ENCODE data around the gene RUBCNL. TPM values are rescaled to one million over a fixed set of nuclear protein-coding genes. Genes with fewer than 3 reads are reported as not detected.
"Not testable (repeated sequence)": the region's sequence is repeated elsewhere in the genome, so short reads cannot be mapped to it uniquely, and the experiment has no call there.

The RUBCNL gene
- polyA plus RNA-seq, 1 donor: 2.8 TPM

DNA sequence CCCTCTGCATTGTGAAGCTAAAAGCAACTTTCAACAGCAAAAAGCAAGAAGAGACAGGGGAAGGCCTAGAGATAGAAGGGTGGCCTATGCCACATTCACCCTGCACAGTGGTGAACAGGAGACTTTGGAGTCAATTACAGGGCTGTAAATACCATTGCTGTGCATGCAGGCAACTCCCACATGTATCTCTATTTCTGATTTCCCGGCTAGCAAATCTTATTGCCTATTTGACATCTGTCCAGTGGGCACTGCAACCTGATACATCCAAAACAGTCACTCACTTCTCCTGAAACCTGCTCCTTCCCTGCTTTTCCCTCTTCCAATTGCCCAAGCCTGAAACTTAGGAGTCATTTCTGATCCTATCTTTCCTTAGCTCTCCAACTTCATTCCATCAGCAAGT, 13.4 kb downstream of the RUBCNL start:
- no peak for DNase-seq

DNA sequence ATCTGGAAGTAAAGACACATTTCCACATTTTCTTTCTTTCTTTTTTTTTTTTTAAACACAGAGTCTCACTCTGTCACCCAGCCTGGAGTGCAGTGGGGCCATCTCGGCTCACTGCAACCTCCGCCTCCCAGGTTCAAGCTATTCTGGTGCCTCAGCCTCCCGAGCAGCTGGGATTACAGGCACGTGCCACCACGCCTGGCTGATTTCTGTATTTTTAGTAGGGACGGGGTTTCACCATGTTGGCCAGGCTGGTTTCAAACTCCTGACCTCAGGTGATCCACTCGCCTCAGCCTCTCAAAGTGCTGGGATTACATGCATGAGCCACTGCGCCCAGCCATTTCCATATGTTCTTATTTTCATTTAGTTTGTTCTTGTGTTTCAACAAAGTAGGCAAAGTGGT, 14.1 kb downstream of the RUBCNL start:
- DNase-seq: not testable (repeated sequence)

DNA sequence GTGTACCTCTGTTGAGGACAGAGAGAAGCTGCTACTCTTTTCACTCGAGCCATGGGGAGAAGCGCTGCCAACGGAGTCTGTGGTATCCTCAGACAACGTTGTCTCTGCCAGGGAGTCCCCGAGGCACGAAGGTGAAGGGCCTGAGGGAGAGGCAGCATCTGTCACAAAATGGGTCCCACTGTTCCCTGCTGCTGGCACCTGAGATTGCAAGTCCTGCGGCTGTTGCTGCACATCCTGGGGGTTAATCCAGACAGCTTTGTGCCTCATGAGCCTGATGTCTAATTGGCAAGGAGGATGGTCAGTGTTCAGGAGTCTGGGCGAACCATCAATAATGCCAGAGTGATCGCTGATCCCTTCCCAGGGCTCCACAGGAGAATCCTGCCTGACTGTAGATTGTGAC, 15.0 kb downstream of the RUBCNL start:
- DNase-seq: no peak

DNA sequence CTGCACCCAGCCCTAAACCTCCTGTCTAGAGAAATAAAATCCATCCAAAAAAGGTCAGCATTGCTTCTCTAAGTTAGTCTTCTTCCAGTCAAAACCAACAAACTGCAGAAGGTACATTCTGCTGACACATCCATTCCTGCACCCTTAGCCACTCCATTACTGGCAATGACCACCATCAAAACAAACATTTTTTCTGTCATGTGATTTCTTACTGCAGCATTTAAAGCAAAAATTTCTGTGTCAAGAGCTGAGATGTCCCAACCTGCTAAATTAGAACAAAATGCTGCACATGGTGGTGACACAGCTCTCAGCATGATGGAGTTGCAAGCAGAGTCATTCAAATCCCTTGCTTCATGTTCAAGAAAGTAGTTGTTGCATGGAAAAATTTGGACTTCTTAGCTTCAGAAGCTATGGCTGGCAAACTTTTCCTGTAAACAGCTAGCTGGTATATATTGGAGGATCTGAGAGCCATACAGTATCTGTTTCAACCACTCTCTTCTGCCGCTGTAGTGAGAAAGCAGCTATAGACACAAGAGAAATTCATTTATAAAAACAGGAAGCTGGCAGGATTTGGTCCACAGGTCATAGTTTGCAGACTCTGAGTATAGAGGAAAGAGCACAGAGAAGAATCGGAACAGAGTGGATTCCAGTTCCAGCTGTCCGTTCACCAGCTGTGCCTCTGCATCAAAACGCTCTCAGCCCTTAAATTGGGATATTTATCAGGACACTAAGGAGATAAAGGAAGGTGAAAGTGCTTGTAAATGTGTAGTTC, 17.4 kb downstream of the RUBCNL start:
- DNase-seq: no peak

DNA sequence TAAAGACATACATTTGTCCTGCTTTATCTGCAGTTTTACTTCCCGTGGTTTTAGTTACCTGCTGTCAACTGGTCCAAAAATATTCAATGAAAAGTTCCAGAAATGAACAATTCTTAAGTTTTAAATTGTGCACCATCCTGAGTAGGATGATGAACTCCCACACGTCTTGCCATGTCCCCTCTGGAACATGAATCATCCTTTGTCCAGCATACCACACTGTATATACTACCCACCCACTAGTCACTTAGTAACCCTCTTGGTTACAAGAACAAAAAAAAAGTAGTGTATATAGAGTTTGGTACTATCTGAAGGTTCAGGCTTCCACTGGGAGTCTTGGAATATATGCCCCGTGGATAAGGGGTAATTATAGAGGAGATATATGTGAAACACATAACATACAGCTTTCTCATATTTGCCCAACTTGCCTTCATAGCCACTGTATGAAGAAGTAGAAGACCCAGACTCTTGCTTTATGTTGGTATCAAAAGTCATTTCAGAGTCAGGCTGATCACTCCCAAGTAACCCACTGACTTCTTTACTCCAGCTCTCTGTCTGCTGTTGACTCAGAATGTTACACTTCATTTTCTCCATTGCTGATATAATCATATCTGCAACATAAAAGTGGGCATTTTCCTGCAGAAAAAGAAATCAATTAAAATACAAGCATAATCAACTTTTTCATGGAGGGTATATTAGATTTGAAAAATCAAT, 19.3 kb downstream of the RUBCNL start:
- no peak for DNase-seq

DNA sequence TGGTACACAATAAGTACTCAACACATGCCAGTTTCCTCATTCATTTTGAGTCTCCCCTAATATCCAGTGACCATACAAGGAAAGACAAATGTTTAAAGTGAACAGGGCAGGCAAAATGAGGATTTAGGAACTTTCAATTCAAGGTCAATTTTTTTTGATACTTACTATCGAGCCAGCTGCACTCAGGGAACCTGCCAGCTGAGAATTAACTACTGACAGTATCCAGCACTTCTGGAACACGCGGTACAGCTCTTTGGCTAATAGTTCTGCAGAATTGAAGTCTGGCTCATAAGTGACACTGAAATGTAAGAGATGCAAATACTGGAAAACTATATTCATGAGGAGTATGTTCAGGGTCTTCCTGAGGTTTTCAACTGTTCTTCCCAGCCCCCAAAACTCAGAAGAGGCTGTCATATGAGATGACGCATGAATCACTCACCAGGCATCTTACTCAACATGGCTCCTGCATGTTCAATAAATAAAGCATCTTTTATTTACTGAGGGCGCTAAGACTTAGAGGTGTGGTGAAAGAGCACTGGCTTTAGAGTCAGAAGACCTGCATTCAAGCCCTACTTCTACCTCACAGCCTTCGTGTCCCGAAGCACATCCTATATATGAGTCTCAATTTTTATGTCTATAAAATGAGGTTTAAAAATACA, 25.6 kb downstream of the RUBCNL start:
- no peak for DNase-seq

DNA sequence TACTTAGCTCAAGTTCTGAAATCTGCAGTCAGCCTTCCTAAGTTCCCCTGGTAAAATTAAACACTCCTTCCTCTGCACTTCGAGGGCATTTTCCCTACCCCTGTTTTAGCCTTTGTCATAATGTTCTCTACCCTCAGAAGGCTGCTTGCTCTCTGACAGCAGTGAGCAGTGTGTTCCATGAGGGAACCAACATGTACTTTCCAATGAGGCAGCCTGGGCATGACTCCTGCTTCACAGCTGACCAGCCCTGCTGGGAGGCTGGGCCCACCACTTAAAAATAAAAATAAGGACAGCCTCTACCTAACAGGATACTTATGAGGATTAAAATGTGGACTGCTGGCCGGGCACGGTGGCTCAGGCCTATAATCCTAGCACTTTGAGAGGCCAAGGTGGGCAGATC, 26.4 kb downstream of the RUBCNL start:
- DNase-seq: no peak

DNA sequence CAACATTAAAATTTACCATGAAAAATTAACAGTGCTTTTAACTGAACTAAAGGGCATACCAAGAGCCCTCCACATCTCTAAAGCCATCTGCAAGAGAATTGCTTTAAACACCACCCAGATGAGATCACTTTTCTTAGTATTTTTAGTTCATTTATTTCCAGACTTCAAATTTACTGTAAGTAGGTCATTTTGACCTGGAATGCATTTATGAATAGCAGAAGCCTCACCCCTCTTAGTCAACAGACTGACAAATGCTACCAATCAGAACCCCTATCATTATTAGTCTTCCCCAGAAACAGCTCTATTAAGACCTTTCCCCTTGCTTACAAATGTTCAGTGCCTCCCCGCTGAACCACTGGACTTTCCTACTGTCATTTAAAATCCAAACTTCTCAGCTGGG, 27.3 kb downstream of the RUBCNL start:
- no peak for DNase-seq

DNA sequence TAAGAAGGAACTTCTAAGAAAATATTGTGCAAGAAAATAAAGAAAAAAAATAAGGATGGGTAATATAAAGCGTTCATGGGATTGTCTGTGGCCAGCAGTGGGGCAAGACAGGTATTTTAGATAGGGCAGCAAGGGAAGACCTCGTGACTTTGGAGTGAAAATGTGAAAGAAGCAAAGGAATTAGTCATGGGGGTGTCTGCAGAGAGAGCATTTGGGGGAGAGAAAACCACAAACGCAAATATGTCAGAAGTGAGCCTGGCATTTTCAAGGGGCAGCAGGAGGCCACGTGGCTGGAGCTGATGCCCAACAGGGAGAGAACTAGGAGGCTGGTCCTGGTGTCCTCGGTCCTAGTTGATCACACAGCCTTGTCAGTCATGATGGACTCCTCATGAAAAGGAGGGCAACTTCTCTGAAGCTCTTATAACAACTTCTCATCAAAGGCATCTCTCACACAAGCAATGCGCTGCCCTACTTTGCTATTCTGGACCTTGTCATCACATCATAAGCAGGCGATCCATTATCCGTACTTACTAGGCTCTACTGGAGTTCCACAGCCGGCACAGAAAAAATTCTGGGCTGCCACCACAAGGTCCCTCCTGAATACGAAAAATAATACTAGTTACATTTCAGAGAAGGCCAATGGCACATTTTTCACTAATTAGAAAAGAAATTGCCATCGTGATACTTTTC, 31.0 kb downstream of the RUBCNL start:
- no peak for DNase-seq

DNA sequence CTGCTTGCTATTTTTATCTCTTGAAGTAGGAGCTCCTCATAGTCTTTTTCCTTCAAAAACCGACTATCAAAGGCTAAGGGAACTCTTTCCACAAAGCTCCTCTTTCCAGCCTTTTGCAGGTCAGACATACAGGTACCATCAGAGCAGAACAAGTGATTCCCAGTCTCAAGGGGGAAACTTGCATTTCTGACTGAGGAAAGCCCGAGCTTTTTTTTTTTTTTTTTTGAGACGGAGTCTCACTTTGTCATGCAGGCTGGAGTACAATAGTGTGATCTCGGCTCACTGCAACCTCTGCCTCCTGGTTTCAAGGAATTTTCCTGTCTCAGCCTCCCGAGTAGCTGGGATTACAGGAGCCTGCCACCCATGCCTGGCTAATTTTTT, 32.0 kb downstream of the RUBCNL start:
- DNase-seq: no peak

DNA sequence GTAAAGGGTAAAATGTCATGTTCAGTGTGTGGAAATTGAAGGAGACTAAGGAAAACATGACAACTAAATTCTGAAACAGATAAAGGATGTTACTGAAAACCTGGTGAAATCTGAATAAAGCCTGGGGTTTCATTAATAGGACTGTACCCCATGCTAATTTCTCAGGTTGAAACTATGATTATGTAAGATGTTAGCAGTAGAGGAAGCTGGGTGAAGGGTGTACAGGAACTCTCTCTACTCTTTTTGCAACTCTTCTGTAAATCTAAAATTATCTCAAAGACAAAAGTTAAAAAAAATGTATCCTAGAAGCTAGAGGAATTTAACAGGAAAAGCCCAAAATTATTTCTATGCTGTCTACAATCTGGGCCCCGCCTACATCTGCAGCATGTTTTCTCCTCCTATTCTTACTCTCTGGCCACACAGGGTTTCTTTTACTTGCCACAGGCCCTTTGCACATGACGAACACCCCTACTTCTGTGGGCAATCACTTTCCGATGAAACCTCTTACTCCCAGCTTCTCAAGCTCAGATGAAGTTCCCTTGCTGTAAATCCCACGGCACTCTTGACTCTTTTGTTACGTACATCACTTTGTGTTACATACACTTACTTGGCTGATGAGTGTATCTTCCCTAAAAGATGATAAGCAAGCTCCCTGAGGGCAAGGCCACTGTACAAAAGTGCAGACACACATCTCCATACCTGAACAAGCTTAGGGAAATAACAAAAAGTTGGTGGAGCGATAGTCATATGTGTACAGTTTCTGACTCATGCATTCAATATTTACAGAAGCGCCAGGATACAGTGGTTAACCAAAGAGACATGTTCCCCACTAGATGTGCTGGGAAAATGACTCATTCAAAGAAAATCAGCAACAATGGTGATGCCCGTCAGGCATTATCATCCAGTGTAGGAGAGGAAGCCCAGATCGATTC, 32.6 kb downstream of the RUBCNL start:
- no peak for DNase-seq

DNA sequence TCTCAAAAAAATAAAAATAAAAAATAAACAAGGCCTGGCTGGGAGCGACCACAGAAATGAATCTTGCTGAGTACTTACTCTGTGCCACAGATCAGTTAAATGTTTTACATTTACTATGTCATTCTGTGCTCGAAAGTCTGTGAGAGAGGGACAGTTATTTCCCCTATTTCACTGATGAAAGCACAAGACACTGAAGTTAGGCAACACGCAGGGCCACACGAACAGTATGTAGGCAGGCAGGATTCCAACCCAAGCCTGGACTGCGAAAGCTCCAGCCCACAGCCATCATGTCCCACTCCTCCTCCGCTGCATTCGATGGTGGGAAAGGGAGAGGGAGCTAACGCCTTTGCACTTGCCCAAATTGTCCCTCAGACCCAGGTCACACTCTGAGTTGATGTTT, 34.2 kb downstream of the RUBCNL start:
- no peak for DNase-seq

DNA sequence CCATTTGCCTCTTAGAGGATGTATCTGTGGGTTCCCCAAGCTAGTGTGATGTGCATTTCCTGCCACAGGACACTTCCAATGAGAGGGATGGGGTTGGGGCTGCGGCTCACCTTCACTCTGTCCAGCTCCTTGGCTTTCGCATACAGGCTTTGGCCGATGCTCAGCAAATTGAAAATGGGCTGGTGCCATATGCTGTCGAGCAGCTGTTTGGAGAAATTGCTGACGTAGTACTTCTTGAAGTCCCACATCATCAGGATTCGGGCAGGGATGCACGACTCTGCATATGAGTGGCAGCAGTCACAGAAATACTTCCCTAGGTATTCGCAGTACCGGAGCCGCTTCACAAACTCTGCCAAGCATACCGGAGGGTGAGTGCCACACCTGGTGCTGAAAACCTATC, 37.0 kb downstream of the RUBCNL start:
- DNase-seq: no peak

DNA sequence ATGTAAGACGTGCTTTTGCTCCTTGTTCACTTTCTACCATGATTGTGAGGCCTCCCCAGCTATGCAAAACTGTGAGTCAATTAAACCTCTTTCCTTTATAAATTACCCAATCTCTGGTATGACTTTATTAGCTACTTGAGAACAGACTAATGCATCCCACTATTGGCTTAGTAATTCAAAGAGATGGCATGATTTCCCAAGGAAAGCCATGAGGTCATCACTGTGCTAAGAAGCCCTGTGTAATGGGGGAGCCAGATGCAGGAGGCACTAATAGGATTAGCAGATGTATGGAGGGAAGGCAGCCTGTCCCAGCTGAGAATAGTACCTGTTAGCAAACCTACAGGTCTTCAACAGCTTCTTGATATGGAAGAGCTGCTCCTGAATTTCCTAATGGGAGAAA, 38.1 kb downstream of the RUBCNL start:
- no peak for DNase-seq

DNA sequence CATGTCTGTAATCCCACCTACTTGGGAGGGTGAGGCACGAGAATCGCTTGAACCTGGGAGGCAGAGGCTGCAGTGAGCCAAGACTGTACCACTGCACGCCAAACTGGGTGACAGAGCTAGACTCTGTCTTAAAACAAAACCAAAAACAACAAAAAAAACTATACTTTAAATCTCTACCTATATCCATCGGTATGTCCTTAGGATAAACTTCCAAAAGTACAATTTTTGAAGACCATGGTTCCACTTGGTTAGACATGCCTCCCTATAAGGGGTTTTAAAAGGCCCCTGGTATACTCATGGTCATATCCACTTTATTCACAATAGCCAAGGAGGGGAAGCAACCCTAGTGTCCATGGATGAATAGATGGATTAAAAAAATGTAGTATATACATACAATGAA, 39.8 kb downstream of the RUBCNL start:
- DNase-seq: no peak

DNA sequence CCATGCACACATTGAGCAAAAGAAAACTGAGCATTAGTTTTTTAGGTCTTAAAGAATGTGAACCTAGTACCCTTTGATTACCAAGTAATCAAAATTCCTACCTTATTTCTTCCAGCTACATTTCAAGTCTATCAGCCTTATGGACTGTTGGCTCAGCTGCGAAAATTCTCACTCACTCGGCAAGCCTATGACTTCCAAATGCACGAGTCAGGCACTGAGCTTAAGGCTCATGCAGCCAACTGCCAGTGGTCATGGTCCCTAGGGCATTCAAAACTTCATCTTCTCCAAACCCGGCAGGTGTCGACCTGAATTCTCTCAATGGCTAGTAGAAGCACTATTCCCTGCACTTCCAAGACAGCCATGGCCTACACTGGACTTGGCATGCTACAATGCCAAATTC, 41.2 kb downstream of the RUBCNL start:
- DNase-seq: no peak

DNA sequence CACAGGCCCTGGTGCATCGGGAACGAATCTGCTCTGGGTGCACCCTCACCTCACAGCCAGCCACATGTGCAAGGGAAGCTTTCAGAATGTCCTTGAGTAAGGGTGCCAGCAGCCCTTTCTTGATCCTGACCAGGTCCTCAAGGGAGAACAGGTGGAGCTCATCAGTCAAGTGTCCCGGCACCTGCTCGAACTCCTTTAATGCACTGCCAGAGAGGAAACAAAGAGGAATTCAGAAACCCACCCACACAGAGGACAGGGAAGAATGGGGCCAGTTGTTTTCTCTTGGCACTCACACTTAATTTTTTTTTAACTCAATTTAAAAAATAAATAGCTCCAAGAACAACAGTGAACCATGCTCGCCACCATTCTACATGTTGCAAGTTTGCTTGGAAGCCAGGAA, 41.7 kb downstream of the RUBCNL start:
- DNase-seq: no peak

DNA sequence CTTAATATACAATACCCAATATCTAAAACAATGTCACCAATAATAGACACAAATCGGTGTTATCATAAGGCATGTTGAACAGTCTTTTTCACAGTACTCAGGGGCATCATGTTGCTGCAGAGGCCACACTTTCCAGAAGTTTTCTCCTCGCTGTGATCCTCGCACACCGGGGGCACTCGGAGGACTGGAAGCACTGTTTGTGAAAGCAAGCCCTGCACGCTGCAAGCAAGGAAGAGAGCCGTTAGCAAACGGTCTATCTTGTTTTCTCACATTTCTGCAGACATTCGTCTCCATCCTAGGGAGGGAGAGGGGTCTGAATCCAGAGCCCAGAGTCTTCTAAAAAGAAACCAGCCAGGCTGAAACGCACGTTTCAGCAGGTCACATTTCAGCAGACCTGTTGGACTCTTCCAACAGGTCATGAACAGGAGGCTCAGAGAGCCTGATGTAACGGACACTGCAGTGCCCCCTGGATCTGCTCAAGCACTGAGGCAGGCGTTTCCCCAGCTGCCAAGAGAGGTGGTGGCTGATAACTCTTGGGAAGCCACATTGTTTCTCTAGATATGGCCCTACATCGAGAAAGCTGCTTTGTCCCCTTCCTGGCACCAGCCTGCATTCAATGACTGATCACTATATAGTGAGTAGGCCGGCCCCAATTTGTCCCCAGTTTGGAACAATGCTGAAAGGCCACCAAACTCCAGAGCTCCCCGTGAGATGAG, 43.6 kb downstream of the RUBCNL start:
- DNase-seq: no peak

DNA sequence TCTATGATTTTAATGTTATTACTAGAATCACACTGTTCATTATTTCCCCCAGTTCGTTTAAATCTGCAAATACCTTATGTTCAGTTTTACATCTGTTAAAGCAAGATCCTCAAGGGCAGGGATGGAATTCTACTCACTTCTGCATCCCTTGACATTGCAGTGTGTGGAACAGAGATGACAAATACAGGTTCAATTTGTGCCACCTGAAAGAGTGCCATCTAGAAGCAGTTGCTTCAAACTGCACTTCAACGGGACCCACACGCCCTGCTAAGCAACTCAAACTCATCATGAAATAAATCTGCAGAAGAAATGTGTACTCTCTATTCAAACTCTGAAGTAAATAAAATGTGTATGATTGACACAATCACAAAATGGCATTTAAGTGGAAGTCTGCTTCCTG, 44.5 kb downstream of the RUBCNL start:
- DNase-seq: no peak

DNA sequence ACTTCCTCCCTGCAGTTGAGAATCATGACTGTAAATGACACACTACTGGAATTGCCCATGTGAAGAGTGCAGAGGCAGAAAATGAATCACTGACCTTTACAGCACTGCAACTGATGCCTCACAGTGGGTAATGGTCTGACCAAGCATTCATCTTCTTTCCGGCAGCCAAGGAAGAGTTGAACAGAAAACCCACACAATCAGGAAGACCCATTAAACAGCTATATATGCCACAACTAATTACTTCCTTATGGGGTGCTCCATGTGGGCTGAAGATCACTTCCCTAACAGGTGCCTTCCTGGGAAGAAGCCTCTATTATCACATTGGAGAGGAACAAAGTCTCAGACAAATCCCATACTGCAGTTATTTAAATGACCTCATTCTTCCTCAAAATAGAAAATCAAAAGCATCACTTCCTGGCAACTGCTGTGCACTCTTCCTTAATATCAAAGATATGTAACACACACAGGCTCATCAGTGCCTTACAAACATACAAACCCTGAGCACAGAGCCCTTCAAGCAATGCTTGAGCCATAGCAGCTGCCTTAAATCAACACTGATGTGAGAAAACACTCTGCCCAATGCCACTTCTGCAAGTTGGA, 45.8 kb downstream of the RUBCNL start:
- DNase-seq: no peak

DNA sequence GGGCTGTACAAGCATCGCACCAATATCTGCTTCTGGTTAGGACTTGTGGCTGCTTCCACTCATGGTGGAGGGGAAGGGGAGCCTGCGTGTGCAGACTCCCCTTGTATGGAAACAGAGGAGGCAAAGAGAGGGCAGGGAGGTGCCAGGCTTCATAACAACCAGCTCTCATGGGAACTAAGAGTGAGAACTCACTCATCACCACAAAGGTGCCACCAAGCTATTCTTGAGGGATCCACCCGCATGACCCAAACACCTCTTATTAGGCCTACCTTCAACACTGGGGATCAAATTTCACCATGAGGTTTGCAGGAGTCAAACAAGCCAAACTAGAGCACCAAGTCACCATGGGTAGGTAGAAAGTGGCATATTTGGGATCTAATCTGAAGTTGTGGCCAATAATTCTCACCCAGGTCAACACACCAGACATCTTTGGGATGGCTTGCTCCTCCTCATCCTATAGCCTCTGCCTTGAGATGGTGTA, 46.4 kb downstream of the RUBCNL start:
- no peak for DNase-seq
